ENCODE results near the gene RAD52.

GRCh38 chr12:885701-886100, 63.8 kb downstream of the RAD52 start:
- TF ChIP-seq CTCF (IDR thresholded peaks at IDR 0.05; ENCODE audit: low read depth, low read length): no peak
- no peak for TF ChIP-seq EZH2phosphoT487 (IDR thresholded peaks at IDR 0.05; ENCODE audit: low read depth)
